CD4-positive, alpha-beta T cell treated with Interleukin-4 for 4 hours (primary cell): Measurements from ENCODE around the gene P4HB.

Experiments used
- DNase-seq: peaks from one replicate; pipeline ENCODE4 v3.0.0-alpha.2; 2020

P4HB gene

GRCh38 chr17:81824595-81824994 is 35.7 kb downstream of the P4HB start:
- no peak for DNase-seq

DNA sequence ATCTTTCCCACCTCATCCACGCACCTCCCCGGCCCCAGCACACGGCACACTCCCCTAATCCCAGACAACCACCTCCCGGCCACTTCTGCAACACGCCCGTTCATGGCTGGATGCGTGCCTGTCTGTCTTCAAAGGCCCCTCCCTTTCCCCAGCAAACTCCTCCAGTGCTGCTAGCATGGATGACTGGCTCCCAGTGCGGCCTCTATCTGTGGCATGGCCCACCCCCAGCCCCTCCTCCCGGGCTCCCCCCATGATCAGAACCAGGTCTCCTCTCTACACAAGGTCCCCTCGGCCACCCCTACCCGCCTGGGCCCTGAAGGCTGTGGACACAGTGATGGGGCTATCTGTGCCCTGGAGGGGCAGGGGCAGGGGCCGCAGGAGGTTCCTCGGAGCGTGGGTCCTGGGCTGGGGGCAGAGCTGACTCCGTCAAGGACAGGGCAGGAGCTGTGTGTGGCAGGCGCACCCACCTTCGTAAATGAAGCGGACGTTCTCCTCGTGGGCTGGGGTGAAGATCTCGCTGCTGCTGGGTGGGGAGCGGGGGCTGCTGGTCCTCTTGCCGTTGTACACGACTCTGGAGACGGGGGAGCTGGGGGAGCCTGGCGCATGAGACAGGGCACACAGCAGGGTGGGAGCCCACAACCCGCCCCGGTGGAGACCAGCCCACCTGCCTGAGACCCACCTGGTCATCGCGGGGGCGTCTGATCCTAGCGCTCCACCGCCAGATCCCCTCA is 36.4 kb downstream of the P4HB start:
- DNase-seq = no peak

DNA sequence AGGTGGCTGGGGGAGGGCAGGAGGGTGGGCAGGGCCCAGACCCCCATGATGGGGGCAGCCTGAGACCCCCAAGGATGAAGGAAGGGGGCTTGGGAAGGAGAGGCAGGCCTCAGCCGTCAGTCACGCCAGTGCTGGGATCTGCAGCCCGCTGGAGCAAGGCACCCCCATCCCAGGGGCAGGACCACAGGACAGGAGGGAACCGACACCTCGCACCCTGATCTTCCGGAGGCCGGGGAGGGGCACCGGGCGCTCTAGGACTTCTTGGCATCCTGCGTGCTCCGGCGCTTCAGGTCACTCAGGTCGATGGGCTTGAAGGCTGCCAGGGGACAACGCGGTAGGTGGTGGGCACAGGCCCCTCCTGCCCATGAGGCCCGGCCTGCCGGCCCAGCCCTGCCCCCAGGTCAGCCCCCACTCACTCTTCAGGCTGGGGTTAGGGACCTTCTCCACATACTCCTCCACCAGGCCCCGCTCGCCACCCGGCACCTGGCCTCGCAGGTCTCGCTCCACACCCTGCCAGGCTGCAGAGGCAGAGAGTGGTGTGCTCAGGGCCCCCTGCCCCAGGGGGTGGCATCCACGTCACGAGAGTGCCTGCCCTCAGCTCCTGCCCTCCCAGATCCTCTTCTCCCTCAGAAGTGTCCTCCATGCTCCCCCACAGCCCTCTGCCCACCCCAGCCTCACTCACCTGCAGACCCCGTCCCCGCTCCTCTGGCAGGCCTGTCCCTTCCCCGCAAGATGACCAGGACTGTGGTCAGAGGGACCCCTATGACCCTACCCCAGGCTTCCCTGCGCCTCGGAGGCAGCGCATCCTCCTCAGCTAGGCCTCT is 37.1 kb downstream of the P4HB start:
- DNase-seq = no peak

DNA sequence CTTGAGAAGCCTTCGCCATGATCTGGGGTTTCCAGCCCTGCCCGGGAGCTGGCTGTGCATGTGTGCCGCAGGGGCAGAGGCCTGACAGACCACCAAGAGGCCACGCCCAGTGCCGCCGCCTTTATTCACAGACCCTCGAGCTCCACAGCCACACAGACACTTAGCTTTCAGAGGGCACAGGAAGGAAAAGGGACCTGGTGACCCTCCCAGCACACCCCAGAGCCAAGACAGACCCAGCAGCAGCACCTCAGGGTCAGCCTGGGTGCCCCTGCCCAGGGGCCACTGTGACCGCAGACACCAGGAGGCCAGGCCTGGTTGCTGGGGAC is 38.1 kb downstream of the P4HB start:
- no peak for DNase-seq

GRCh38 chr17:81821603-81822311 is 38.6 kb downstream of the P4HB start:
- DNase-seq = no peak

DNA sequence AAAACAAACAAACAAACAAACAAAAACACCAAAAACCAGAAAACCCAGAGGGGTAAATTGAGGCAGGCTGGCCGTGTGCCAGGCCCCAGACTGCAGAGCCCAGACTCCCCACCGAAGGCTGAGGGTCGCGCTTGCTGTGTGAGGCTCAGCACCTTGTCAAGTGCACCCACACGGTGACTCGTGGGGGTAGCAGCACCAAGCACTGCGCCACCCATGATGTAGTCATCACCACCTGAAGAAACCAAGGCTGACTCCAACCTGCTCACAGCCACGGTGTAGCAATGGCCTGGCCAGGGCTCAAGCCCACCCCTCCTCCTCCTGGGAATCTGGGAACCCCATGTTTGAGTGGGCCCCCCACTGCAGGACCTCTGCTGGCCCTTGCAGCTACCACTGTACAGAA is 39.2 kb downstream of the P4HB start:
- DNase-seq = no peak

DNA sequence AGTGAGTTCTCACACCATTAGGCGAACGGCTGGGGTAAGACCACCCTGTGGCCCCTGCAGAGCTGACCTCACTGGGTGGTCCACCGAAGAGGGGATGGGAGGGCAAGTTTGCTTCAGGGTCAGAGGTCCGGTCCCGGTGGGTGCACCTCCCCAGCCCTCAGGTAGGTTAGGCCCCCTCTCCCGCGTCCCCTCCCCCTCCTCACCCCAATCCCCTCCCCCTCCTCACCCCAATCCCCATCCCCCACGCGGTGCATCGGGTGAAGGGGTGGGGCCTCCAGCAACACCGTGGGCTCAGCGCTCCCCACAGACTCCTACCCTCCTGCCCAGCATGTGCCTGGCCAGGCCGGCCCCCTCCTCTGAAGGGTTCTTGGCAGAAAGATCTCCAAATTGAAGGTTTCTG is 40.6 kb downstream of the P4HB start:
- DNase-seq = no peak

DNA sequence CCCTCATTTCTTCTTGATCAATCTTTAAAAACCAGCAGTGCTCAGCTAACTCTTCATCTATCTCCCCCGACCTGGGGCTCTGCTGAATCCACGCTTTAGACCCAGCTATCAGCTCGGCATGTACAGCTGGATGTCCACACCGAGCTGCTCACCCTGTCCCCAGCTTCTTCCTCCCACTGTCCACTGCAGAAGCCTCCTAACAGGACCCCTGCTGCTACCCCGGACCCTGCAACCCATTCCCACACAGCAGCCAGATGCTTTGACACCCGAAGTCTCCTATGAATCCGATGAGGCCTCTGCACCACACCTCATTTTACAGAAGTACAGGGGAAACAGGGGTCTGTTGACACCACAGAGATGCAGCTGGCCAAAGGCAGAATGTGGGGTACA is 42.6 kb downstream of the P4HB start:
- no peak for DNase-seq

DNA sequence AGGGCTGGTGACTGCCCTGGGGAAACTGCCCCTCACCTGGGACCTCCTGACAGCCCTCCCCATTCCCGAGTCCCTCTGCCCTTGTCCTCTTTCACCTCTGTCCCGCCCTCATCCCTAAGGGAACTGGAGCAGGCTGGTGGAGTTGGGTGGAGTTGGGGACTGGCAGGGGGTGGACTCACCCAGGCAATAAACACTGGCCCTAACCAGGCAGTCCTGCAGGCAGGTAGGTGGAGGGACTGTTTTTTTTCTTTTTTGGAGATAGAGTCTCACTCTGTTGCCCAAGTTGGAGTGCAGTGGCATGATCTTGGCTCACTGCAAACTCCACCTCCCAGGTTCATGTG is 44.7 kb downstream of the P4HB start:
- no peak for DNase-seq

DNA sequence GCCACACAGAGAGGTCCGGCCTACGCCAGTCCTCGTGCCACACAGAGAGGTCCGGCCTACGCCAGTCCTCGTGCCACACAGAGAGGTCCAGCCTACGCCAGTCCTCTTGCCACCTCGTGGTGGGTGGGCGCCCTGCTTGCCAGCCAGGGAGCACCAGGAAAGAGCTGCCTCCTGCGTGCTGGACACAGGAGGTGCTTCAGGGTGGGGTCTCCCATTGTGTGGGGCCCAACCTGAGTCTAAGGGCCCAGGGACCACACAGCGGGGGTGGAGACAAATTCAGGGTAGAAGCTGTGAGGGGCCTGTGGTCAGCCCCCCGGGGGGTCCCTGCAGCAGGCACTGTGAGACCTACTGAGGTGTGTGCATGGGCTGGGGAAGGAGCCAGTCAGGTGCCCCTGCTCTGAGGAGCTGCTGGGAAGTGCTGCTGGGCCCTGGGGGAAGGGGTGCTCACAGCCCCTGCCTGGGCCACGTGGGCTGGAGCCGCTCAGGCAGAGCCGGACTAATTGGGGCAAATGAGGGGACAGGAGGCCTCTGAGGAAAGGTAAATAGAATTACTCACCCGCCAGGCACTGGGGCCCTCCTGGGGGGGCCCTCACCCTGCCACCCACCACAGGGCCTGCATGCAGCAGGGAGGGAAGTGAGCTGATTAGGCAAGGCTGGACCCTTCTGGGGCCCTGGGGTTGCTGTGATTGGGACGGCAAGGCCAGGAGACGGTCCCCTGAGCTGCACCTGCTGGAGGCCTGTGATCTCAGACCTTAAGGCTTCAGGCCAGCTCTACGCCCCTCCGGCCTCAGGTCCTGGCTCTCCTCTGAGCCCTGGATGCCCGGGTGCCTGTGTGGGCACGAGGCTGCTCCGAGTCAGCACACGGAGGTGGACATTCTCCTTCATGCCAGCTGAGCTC is 45.3 kb downstream of the P4HB start:
- no peak for DNase-seq

DNA sequence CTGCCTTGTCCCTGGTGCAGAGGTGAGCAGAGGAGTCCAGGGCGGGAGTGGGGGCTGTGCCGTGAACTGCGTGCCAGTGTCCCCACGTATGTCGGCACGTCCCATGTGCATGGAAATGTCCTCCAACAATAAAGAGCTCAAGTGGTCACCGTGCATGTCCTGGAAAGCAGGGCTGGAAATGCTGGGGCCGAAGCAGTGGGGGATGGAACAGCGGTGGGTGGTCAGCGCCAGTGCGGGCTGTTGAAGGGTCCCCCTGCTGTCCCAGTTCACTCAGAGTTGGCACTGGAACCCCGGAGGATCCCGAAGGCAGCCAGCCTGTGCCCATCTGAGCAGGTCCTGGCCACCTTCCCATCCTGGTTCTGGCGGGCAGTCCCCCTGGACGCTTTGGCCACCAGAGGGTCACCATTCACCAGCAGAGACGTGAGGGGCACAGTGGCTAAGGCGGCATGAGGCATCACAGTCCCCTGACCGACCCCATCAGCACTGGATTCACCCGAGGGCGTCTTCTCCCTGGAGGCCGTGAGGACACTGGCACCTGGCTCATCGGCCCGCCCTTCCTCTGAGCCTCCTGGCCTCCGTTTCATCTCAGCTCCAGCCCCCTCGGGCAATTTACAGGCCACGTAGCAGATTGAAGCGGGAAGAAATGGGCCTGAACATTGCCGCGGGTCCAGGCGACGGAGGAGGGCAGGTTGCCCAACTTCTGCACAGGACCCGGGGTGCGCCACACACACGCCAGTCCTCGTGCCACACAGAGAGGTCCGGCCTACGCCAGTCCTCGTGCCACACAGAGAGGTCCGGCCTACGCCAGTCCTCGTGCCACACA is 46.3 kb downstream of the P4HB start:
- no peak for DNase-seq

- no peak for DNase-seq
Observed at GRCh38 chr17:81813371-81813684, 47.0 kb downstream of the P4HB start.

- no peak for DNase-seq
Observed at GRCh38 chr17:81812571-81813370, 47.6 kb downstream of the P4HB start.

DNA sequence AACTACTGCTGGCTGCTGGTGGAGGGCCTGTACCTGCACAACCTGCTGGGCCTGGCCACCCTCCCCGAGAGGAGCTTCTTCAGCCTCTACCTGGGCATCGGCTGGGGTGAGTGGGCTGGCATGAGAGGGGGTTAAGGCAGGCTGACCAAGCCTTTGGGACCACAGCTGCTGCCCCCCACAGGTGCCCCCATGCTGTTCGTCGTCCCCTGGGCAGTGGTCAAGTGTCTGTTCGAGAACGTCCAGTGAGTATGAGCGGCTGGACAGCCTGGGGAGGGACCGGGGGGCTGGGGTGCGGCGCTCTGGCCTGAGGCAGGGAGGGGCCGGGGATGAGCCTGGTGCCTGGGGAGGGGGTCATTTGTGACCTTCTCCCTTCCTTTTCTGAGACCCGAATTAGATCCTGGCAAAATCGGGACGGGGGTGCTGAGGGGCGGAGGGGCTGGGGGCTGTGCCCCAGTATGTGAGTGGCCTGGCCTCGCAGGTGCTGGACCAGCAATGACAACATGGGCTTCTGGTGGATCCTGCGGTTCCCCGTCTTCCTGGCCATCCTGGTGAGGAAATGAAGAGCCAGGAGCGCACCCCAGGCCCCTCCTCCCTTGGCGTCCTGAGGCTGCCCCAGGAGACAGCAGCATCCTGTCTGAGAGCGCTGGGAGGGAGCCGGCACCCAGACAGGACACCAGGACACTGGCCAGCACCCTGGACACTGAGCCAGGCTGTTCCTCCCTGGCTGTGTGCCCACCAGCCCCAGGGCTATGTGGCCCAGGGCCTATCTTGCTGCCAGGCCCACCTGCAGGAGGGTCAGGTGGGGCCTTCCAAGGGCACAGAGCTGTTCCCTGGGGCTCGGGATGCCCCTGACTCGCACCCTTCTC is 48.4 kb downstream of the P4HB start:
- no peak for DNase-seq

DNA sequence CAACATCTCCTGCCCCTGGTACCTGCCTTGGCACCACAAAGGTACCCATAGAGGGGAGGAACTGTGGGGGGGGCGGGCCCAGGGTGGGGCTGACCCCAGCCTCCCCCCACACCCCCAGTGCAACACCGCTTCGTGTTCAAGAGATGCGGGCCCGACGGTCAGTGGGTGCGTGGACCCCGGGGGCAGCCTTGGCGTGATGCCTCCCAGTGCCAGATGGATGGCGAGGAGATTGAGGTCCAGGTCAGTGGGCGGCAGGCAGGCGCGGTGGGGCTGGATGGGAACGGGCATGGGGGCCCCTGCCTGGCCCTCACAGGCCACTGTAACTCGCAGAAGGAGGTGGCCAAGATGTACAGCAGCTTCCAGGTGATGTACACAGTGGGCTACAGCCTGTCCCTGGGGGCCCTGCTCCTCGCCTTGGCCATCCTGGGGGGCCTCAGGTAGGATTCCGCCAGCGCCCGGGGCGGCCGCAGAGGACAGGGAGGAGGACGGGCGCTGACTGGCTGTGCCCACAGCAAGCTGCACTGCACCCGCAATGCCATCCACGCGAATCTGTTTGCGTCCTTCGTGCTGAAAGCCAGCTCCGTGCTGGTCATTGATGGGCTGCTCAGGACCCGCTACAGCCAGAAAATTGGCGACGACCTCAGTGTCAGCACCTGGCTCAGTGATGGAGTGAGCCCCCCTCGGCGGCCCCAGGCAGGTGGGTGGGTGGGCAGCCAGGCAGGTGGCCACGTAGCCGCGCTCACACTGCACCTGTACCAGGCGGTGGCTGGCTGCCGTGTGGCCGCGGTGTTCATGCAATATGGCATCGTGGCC is 49.2 kb downstream of the P4HB start:
- DNase-seq = no peak

DNA sequence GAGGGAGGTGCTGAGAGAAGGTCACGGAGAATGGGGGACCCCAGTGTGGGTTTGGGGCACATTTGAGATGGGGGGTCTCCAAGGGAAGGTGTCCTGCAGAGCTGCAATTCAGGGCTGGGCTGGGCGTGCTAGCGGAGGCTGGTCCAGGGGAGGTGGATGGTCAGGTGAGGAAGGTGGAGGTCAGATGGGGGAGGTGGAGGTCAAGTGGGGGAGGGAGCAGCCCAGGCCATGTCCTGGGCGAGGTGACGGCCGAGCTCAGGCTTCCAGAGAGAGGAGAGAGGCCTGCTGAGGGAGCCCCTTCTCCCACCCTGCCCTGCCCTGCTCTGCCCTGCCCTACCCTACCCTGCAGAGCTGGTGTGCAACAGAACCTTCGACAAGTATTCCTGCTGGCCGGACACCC is 49.9 kb downstream of the P4HB start:
- DNase-seq = no peak

GRCh38 chr17:81809556-81809998 is 50.8 kb downstream of the P4HB start:
- no peak for DNase-seq

DNA sequence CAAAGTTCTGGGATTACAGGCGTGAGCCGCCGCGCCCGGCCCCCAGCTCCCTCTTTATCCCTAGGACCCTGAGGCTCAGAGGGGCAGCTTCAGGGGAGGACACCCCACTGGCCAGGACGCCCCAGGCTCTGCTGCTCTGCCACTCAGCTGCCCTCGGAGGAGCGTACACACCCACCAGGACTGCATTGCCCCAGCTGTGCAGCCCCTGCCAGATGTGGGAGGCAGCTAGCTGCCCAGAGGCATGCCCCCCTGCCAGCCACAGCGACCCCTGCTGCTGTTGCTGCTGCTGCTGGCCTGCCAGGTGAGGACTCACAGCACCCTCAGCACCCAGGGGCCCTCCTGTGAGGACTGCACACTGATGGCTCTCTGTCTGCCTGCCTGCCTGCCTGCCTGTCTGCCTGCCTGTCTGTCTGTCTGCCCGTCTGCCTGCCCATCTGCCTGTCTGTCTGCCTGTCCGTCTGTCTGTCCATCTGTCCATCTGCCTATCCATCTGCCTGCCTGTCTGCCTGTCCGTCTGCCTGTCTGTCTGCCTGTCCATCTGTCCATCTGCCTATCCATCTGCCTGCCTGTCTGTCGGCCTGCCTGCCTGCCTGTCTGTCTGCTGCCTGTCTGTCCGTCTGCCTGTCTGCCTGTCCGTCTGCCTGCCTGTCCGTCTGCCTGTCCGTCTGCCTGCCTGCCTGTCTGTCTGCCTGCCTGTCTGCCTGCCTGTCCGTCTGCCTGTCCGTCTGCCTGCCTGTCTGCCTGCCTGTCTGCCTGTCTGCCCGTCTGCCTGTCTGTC is 51.4 kb downstream of the P4HB start:
- DNase-seq = no peak

- DNase-seq = no peak
Observed at GRCh38 chr17:81807839-81808238, 52.5 kb downstream of the P4HB start.
